DMS114 treated with DMSO at 0.1 percent for 48 hours (cell line): ENCODE measurements around the gene TNFRSF1B.

Source experiments
- DNase-seq: peaks from one replicate; lab custom pipeline; 2025; ENCODE audit not compliant: unreplicated experiment; lab: John Stamatoyannopoulos, UW

Gene TNFRSF1B

GRCh38 chr1:12174924-12175810 is 8.4 kb downstream of the TNFRSF1B start:
- DNase-seq: no peak

DNA sequence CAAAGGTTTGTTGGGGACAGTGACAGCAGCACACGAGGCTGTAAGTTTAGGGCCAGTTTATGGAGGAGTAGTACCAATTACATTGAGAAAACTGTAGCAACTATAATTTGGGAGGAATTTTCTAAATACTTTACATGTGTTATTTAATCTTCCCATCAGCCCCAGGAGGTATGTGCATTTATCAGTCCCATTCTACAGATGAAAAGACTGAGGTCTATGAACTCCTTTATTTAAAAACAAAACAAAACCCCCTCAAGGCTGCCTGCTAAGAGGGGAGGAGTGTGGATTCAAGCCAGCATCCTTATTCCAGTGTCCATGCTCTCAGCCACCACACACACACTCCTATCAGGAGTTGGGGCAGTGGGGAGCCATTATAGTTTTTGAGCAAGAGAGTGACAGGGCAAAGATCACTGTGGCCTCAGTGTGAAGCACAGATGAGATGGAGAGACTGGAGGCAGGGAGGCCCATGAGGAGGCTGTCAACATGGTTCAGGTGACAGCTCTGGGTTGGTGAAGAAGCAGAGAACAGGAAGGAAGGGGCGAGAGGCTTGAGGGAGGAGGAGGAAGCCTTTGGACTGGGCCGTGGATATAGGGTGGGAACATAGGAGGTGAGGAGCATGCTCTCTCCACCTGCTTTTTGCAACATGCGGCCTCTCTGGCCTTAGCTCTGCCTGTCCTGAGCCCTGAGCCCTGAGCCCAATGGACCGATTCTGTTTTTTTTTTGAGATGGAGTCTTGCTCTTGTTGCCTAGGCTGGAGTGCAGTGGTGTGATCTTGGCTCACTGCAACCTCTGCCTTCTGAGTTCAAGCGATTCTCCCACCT is 9.7 kb downstream of the TNFRSF1B start:
- DNase-seq: no peak

GRCh38 chr1:12177156-12177998 is 10.6 kb downstream of the TNFRSF1B start:
- DNase-seq: no peak

- DNase-seq: no peak
Measured at GRCh38 chr1:12177999-12178441, 11.2 kb downstream of the TNFRSF1B start.

GRCh38 chr1:12178511-12178910 is 11.7 kb downstream of the TNFRSF1B start:
- no peak for DNase-seq

GRCh38 chr1:12179111-12179519 is 12.3 kb downstream of the TNFRSF1B start:
- DNase-seq: no peak

- DNase-seq: no peak
Measured at GRCh38 chr1:12179676-12180075, 12.9 kb downstream of the TNFRSF1B start.

- DNase-seq: no peak
Measured at GRCh38 chr1:12180315-12180714, 13.5 kb downstream of the TNFRSF1B start.

- DNase-seq: no peak
Measured at GRCh38 chr1:12180903-12181302, 14.1 kb downstream of the TNFRSF1B start.

DNA sequence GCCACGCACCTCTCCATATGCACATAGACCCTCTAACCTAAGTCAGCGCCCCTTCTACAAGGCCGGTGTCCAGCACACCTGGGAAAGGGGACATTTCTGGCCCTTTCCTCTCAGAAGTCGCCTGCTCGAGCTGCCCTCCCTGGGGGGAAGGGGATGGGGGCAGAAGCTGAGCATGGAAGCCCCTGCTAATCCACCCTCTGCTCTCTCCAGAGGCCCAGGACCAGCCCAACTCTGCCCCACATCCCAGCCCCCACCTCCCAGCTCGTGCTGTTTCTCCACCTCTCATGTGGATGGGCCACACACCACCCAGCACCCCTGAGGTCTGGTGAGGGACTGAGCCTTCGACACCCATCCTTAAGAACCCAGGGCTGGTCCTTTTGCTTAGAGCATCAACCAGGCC is 14.8 kb downstream of the TNFRSF1B start:
- no peak for DNase-seq

DNA sequence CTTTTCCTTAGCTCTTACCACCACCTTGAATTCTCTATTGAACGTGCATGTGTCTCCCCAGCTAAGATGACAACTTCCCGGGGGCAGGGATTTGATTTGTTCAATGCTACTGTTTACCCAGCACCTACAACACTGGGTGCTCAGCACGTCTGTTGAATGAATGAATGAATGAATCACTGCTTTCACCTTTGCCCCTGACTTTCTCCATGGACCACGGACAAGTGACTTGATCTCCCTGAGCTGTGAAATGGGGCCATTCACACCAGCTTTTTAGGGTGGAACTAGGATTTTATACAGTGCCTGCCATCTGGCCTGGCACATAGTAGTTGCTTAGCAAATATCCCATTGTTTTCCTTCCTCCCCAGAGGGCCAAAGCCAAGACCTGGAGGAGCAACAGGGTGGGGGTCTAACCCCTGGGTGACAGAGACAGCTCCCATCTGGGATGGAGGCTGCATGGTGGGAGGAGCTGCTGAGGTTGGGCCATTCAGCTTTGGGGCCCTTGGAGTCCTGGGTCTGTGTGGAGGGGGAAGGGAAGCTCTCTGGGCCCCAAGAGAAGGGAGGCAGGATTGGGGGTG is 15.7 kb downstream of the TNFRSF1B start:
- DNase-seq: no peak

GRCh38 chr1:12183095-12183794 is 16.5 kb downstream of the TNFRSF1B start:
- no peak for DNase-seq

- no peak for DNase-seq
Measured at GRCh38 chr1:12184008-12184681, 17.4 kb downstream of the TNFRSF1B start.

DNA sequence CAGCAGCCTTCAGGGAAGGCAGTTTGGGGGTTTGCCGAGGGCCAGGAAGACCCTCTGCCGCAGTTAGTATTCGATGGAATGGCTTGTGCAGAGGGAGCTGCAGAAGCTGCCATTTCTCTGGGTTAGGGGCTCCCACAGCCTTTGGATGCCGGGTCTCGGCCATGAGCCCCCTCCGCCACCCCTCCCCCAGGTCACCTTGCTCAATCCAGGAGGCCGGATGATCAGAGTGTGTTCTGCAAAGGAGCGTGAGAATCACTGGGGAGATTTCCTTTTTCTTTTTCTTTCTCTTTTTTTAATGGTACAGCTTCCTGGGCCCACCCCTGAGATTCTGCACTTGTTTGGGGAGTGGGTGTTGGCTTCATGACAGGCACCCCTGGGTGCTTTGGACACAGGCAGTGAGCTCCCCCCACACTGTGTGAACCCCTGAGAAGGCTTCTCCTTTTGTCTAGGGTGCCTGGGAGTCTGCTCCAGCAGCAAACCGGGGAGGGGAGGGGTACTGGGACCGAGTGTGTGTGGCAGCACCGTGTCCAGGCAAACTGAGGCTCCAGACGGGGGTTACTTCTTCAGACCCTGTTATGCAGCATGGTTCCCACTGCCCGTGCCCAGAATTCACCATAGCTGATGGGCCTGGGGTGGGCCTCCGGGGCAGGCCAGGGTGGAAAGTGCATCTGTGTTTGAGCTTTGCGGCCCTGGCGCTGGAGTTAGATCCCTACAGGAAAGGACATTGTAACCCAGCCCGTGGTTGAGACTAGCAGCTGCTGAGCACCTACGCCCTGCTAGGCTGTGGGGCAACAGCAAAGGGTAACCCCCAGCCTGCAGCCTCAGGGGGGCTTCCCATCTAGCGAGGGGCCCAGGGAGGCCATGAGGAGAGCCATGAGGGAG is 18.5 kb downstream of the TNFRSF1B start:
- no peak for DNase-seq

GRCh38 chr1:12185918-12186678 is 19.3 kb downstream of the TNFRSF1B start:
- DNase-seq: no peak

DNA sequence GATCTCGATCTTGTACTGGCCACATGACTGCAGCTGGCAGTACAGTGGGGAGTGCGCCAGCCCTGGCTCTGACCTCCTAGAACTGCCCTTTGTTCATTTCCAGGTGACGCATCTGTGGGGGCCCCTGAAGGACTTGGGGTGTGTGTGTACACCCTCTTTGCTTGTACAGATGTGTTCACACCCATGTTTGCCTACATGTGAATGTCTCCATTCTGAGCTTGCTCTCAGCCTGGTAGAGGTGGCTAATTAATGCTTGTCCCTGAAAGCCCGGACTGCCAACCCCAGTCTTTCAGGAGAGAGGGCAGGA is 19.8 kb downstream of the TNFRSF1B start:
- DNase-seq: no peak

DNA sequence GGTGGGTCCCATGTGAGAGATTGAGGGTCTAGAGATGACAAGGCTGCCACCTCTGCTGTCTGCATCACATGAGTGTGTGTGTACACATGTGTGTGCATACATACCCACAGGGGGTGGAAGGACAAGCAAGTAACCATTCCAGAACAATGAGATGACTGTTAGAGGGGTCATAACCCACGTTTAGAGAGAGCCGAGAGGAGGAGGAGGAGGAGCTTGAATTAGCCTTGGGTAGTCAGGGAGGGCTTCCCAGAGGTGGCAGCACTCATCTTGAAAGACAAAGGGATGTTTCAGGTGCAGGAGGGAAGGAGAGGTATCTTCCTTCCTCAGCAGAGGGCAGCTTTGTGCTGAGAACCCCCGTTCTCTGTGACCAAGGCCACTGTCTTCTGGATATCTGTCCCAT is 21.3 kb downstream of the TNFRSF1B start:
- DNase-seq: no peak
